CD4-positive, alpha-beta T cell (primary cell): ENCODE results near the gene ZWILCH. TPM values are rescaled to one million over a fixed set of nuclear protein-coding genes. Genes with fewer than 3 reads are reported as not detected.

ENCODE experiments used
- ATAC-seq: fragments of 200-7000 bp; cut with Tn5 transposase; one replicate; pipeline ENCODE4 v1.10.0; 2022; ENCODE audit warnings: mild to moderate bottlenecking; ENCODE audit not compliant: poor library complexity
- CTCF ChIA-PET: fragments of 350-600 bp; sonication (Branson Sonifier 250); formaldehyde crosslinking; loops from one replicate; lab custom pipeline; 2021; ENCODE audit warnings: antibody characterized with exemption, inconsistent platforms; lab: Charles Lee
- POLR2A ChIA-PET: fragments of 350-600 bp; sonication (Branson Sonifier 250); formaldehyde crosslinking; loops from one replicate; lab custom pipeline; 2021; ENCODE audit warnings: antibody characterized with exemption, inconsistent platforms; lab: Charles Lee
- DNase-seq, 14 experiments: peaks; one replicate each; pipeline ENCODE4 v3.0.0-alpha.2; 2013 to 2020; ENCODE audit warnings: mixed read lengths in 2 of 14
- H3K27ac ChIP-seq, 2 donors: one replicate each; pipeline versions ENCODE4 v1.5.1 to v1.7.0; 2013; ENCODE audit warnings: low read length in 2 of 2, low read depth in 1 of 2, mild to moderate bottlenecking in 1 of 2
- H3K27me3 ChIP-seq, 2 experiments: 1 replicate in 1 of 2; 2 replicates in 1 of 2; pipeline versions ENCODE4 v1.6.1 to v1.7.0; 2013; ENCODE audit warnings: low read length in 2 of 2, control low read depth in 1 of 2, mild to moderate bottlenecking in 1 of 2, moderate library complexity in 1 of 2; ENCODE audit not compliant: insufficient read depth in 2 of 2, control insufficient read depth in 1 of 2
- H3K36me3 ChIP-seq: one replicate; pipeline ENCODE4 v1.6.1; 2013; ENCODE audit warnings: low read length, control low read depth; ENCODE audit not compliant: insufficient read depth
- H3K4me1 ChIP-seq: one replicate; pipeline ENCODE4 v1.6.1; 2013; ENCODE audit warnings: low read length, control low read depth; ENCODE audit not compliant: insufficient read depth
- H3K4me3 ChIP-seq: one replicate; pipeline ENCODE4 v1.5.1; 2013; ENCODE audit warnings: mild to moderate bottlenecking, low read length, moderate library complexity
- H3K9me3 ChIP-seq, 2 experiments: 1 replicate in 1 of 2; 2 replicates in 1 of 2; pipeline versions ENCODE4 v1.6.1 to v1.7.0; 2013; ENCODE audit warnings: low read length in 2 of 2, mild to moderate bottlenecking in 2 of 2, control low read depth in 1 of 2, moderate library complexity in 1 of 2; ENCODE audit not compliant: control insufficient read depth in 1 of 2, insufficient read depth in 1 of 2
- H3K27ac Mint-ChIP-seq: one replicate; pipeline ENCODE4 v1.8.0; 2020; ENCODE audit warnings: mixed read lengths
- H3K27me3 Mint-ChIP-seq: one replicate; pipeline ENCODE4 v1.8.0; 2021; ENCODE audit warnings: mixed read lengths
- H3K36me3 Mint-ChIP-seq: one replicate; pipeline ENCODE4 v1.8.0; 2021; ENCODE audit warnings: low read depth, mixed read lengths
- H3K4me1 Mint-ChIP-seq: one replicate; pipeline ENCODE4 v1.8.0; 2021; ENCODE audit warnings: low read depth, mixed read lengths
- H3K4me3 Mint-ChIP-seq: one replicate; pipeline ENCODE4 v1.8.0; 2020; ENCODE audit warnings: mild to moderate bottlenecking, mixed read lengths
- H3K9me3 Mint-ChIP-seq: one replicate; pipeline ENCODE4 v1.8.0; 2020; ENCODE audit warnings: mixed read lengths
- intact Hi-C, 2 experiments: fragments of 100-400 bp; cut with DNase I in 1 of 2; cut with micrococcal nuclease in 1 of 2; formaldehyde crosslinking; loops; one replicate each; pipeline versions ENCODE4 v1.15.1 to v1.9.0; 2023 to 2025; cut with DNase I, micrococcal nuclease
- total RNA-seq, 174 experiments: library from RNA in 2 of 174; stranded (reverse) in 2 of 174; gene quantifications; one replicate each; pipeline ENCODE4 v1.2.3 and lab custom pipeline; 2021 to 2026
- TF ChIP-seq, protein P1 (sequence below): fragments of 200-600 bp; IDR thresholded peaks from one replicate; pipeline ENCODE4 v1.8.0; 2022; ENCODE audit warnings: antibody characterized with exemption, mild to moderate bottlenecking

Gene ZWILCH
- total RNA-seq, 2 experiments from 2014 or later = 6.8 to 7.2 TPM

GRCh38 chr15:66590435-66590834 is 85.3 kb downstream of the ZWILCH start:
- no peak overlapping the region for H3K4me3 Mint-ChIP-seq
- H3K27me3 ChIP-seq = peaks cover 7 to 8% of the 10 kb centered on the region in 2 experiments
- peaks cover 0 to 4% of the 10 kb centered on the region in 2 experiments for H3K9me3 ChIP-seq
- peaks cover 24% of the 10 kb centered on the region for H3K27me3 Mint-ChIP-seq
- intact Hi-C loops = no loop called here
- no peak overlapping the region for H3K4me3 ChIP-seq
- no peak for DNase-seq
- H3K27ac Mint-ChIP-seq = no peak overlapping the region
- no peak for ATAC-seq
- H3K36me3 Mint-ChIP-seq = no peaks in the 10 kb centered on the region
- no peak overlapping the region for H3K27ac ChIP-seq
- no peaks in the 10 kb centered on the region for H3K36me3 ChIP-seq
- TF ChIP-seq, protein P1, sequence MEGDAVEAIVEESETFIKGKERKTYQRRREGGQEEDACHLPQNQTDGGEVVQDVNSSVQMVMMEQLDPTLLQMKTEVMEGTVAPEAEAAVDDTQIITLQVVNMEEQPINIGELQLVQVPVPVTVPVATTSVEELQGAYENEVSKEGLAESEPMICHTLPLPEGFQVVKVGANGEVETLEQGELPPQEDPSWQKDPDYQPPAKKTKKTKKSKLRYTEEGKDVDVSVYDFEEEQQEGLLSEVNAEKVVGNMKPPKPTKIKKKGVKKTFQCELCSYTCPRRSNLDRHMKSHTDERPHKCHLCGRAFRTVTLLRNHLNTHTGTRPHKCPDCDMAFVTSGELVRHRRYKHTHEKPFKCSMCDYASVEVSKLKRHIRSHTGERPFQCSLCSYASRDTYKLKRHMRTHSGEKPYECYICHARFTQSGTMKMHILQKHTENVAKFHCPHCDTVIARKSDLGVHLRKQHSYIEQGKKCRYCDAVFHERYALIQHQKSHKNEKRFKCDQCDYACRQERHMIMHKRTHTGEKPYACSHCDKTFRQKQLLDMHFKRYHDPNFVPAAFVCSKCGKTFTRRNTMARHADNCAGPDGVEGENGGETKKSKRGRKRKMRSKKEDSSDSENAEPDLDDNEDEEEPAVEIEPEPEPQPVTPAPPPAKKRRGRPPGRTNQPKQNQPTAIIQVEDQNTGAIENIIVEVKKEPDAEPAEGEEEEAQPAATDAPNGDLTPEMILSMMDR = no peak
- no peaks in the 10 kb centered on the region for H3K4me1 ChIP-seq
- ChIA-PET POLR2A (no interaction called here), CTCF (no interaction called here)
- H3K9me3 Mint-ChIP-seq = no peaks in the 10 kb centered on the region
- H3K4me1 Mint-ChIP-seq = no peaks in the 10 kb centered on the region

DNA sequence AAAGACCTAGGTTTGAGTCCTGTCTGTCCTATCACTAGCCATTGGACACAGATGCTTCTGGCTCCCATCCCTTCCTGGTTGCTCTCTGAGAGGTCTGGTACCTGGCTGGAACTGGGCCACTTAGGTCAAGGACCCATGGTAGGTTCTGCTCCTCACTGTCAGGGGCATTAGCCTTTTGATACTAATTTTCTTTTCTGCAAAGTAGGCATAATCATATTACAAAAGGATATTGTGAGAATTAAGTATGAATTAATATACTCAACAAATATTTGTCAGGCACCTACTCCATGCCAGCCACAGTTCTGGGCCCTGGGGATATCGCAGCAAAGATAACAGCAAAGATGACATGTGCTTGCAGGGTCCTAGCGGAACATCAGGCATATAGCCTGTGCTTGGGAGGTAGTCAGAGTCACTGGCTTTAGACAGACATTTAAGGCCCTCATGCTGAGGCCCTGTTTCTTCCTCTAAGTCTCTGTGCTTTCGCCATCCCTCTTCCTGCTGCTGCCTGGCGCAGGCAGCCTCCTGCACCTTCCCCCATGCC is 86.3 kb downstream of the ZWILCH start:
- H3K27ac ChIP-seq = no peak overlapping the region
- Mint-ChIP-seq H3K4me1 (no peaks in the 10 kb centered on the region), H3K4me3 (no peak overlapping the region), H3K9me3 (no peaks in the 10 kb centered on the region), H3K27me3 (peaks cover 19% of the 10 kb centered on the region), H3K36me3 (no peaks in the 10 kb centered on the region), H3K27ac (no peak overlapping the region)
- no peak for DNase-seq
- ChIA-PET POLR2A (no interaction called here), CTCF (no interaction called here)
- no peaks in the 10 kb centered on the region for H3K4me1 ChIP-seq
- H3K9me3 ChIP-seq = peaks cover 0 to 4% of the 10 kb centered on the region in 2 experiments
- peaks cover 7 to 8% of the 10 kb centered on the region in 2 experiments for H3K27me3 ChIP-seq
- ATAC-seq = no peak
- no peak overlapping the region for H3K4me3 ChIP-seq
- TF ChIP-seq, protein P1 = no peak
- no peaks in the 10 kb centered on the region for H3K36me3 ChIP-seq
- intact Hi-C loops = no loop called here

- peaks cover 7% of the 10 kb centered on the region in 2 experiments for H3K27me3 ChIP-seq
- Mint-ChIP-seq H3K27ac (no peak overlapping the region), H3K9me3 (no peaks in the 10 kb centered on the region), H3K36me3 (no peaks in the 10 kb centered on the region), H3K27me3 (peaks cover 19% of the 10 kb centered on the region), H3K4me1 (no peaks in the 10 kb centered on the region), H3K4me3 (no peak overlapping the region)
- peaks cover 0 to 4% of the 10 kb centered on the region in 2 experiments for H3K9me3 ChIP-seq
- H3K4me1 ChIP-seq = no peaks in the 10 kb centered on the region
- no peaks in the 10 kb centered on the region for H3K36me3 ChIP-seq
- DNase-seq (no peak), ATAC-seq (no peak)
- TF ChIP-seq, protein P1 = no peak
- no peak overlapping the region for H3K27ac ChIP-seq
- no peak overlapping the region for H3K4me3 ChIP-seq
- CTCF ChIA-PET = no interaction called here
- intact Hi-C loops = no loop called here
- POLR2A ChIA-PET = no interaction called here
These were observed 87.5 kb downstream of the ZWILCH start for GRCh38 chr15:66592505-66593218.
